Measurements from ENCODE around the gene PACSIN3.

DNA sequence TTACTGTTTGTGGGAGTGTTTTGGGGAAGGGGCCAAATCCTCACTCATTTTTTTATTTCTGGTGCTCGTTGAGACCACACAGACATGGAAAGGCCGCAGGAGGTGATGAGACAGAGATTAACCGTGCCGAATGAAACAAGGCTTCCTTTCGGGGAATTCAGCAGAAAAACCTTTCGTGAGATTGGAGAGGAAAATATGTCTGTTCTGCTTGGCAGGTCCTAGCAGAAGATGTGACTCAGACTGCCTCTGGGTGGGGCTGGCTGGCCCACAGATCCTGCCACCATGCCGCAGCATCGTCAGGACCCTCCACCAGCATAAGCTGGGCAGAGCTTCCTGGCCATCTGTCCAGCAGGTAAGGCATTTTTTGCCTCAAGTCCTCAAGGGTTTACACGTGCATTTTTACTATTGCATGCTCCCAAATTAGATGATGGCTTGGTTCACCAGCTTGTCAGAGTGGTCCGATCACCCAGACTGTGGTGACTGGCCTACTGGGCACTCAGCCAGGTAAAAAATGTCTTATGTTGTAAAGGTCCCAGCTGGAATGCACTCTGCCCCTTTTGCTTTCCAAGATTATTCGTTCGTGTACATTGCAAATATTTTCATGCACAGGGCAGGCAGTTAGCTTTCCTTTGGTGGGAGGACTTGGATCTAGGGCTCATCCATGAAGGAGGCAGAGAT lies 30.0 kb upstream of the PACSIN3 start:
- peak; percentile 47 for TF ChIP-seq POLR2A (IDR thresholded peaks at IDR 0.05; ENCODE audit: low read depth, low read length)
- TF ChIP-seq, protein P1, sequence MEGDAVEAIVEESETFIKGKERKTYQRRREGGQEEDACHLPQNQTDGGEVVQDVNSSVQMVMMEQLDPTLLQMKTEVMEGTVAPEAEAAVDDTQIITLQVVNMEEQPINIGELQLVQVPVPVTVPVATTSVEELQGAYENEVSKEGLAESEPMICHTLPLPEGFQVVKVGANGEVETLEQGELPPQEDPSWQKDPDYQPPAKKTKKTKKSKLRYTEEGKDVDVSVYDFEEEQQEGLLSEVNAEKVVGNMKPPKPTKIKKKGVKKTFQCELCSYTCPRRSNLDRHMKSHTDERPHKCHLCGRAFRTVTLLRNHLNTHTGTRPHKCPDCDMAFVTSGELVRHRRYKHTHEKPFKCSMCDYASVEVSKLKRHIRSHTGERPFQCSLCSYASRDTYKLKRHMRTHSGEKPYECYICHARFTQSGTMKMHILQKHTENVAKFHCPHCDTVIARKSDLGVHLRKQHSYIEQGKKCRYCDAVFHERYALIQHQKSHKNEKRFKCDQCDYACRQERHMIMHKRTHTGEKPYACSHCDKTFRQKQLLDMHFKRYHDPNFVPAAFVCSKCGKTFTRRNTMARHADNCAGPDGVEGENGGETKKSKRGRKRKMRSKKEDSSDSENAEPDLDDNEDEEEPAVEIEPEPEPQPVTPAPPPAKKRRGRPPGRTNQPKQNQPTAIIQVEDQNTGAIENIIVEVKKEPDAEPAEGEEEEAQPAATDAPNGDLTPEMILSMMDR (IDR thresholded peaks at IDR 0.05; ENCODE audit: extremely low read depth in 1 of 2, insufficient read depth in 1 of 2, low read depth in 1 of 2, low read length in 2 of 2) = no peak

Measured in endothelial cell of umbilical vein (primary cell).